Measurements from ENCODE around the gene HEPACAM.
"Not testable (repeated sequence)": the region's sequence is repeated elsewhere in the genome, so short reads cannot be mapped to it uniquely, and the experiment has no call there.

The HEPACAM gene

GRCh38 chr11:124935548-124936514, at the start of gene HEPACAM:
Gene HEPACAM (minus strand): TSS chr11:124936047. CDS start chr11:124936006, 41 bp downstream.
- peak in 39 of 51 donors; percentile 29 to 92 (median 67) for DNase-seq

- DNase-seq = no peak
Measured at GRCh38 chr11:124984512-124984854, 48.6 kb upstream of the HEPACAM start.

- no peak for DNase-seq
Measured at GRCh38 chr11:124983674-124984511, 48.0 kb upstream of the HEPACAM start.

- no peak for DNase-seq
Measured at GRCh38 chr11:124982043-124982442, 46.2 kb upstream of the HEPACAM start.

- no peak for DNase-seq
Measured at GRCh38 chr11:124978316-124978715, 42.5 kb upstream of the HEPACAM start.

- DNase-seq = no peak
Measured at GRCh38 chr11:124977006-124977405, 41.2 kb upstream of the HEPACAM start.

- DNase-seq = no peak
Measured at GRCh38 chr11:124976531-124976930, 40.7 kb upstream of the HEPACAM start.

- no peak for DNase-seq
Measured at GRCh38 chr11:124971810-124972209, 36.0 kb upstream of the HEPACAM start.

GRCh38 chr11:124970925-124971324, 35.1 kb upstream of the HEPACAM start:
- no peak for DNase-seq

- not testable (repeated sequence) for DNase-seq
Measured at GRCh38 chr11:124968197-124968596, 32.4 kb upstream of the HEPACAM start.

GRCh38 chr11:124961972-124962609, 26.2 kb upstream of the HEPACAM start:
- DNase-seq = peak in 2 of 51 donors; percentile 20 to 65

GRCh38 chr11:124955035-124955434, 19.2 kb upstream of the HEPACAM start:
- DNase-seq = no peak

GRCh38 chr11:124954590-124954955, 18.7 kb upstream of the HEPACAM start:
- no peak for DNase-seq

GRCh38 chr11:124953753-124954589, 18.1 kb upstream of the HEPACAM start, which contains the start of gene CCDC15:
Gene CCDC15 (plus strand): TSS chr11:124954202. CDS start chr11:124954733, 531 bp downstream.
- peak; percentile 51 to 99 (median 95) for DNase-seq

GRCh38 chr11:124951341-124951740, 15.5 kb upstream of the HEPACAM start:
- no peak for DNase-seq

GRCh38 chr11:124950601-124951330, 14.9 kb upstream of the HEPACAM start:
- DNase-seq = no peak

GRCh38 chr11:124946735-124947141, 10.9 kb upstream of the HEPACAM start:
- peak in 39 of 51 donors; percentile 17 to 91 (median 68) for DNase-seq

- no peak for DNase-seq
Measured at GRCh38 chr11:124945826-124946225, 10.0 kb upstream of the HEPACAM start.

GRCh38 chr11:124944565-124944964, 8.7 kb upstream of the HEPACAM start:
- DNase-seq = no peak

- peak in 1 of 51 donors; percentile 53 for DNase-seq
Measured at GRCh38 chr11:124943741-124944140, 7.9 kb upstream of the HEPACAM start.
